Thoracic aorta (tissue), 2 donors: Measurements from ENCODE around the gene IGSF21. TPM values are rescaled to one million over a fixed set of nuclear protein-coding genes. Genes with fewer than 3 reads are reported as not detected.

Experiments
- ATAC-seq: fragments of 150-250 bp; one replicate; pipeline ENCODE4 v1.8.0; 2017; ENCODE audit warnings: low read depth; ENCODE audit not compliant: insufficient number of reproducible peaks, low FRiP score
- DNase-seq: peaks from one replicate; pipeline ENCODE4 v3.0.0-alpha.2; 2020; ENCODE audit warnings: low spot score
- H3K27ac ChIP-seq, 2 donors: fragments of 200-600 bp; sonication (generic); 1 replicate in 1 of 2; 2 replicates in 1 of 2; pipeline ENCODE4 v1.5.1; 2016; ENCODE audit warnings: mild to moderate bottlenecking in 2 of 2, moderate library complexity in 2 of 2
- H3K27me3 ChIP-seq: fragments of 200-600 bp; sonication (generic); replicated peaks from 2 replicates; pipeline ENCODE4 v1.6.0; 2016; ENCODE audit warnings: mild to moderate bottlenecking; ENCODE audit not compliant: insufficient read depth
- H3K36me3 ChIP-seq: fragments of 200-600 bp; sonication (generic); one replicate; pipeline ENCODE4 v1.5.1; 2016
- H3K4me1 ChIP-seq, 2 donors: fragments of 200-600 bp; sonication (generic); 1 replicate in 1 of 2; 2 replicates in 1 of 2; pipeline versions ENCODE4 v1.5.1 to v1.6.0; 2016; ENCODE audit warnings: low read depth in 2 of 2, mild to moderate bottlenecking in 1 of 2; ENCODE audit not compliant: control insufficient read depth in 1 of 2
- H3K4me3 ChIP-seq: fragments of 200-600 bp; sonication (generic); 2 replicates; pipeline ENCODE4 v1.5.1; 2016; ENCODE audit warnings: mild to moderate bottlenecking
- H3K9me3 ChIP-seq: fragments of 200-600 bp; sonication (generic); 2 replicates; pipeline ENCODE4 v1.5.1; 2016
- CTCF ChIP-seq: fragments of 200-600 bp; sonication (generic); IDR thresholded peaks from one replicate; pipeline ENCODE4 v1.5.1; 2019; ENCODE audit warnings: antibody characterized with exemption
- total RNA-seq, 2 donors: library from RNA; depleted of rRNA; stranded (reverse); fragments of >200 nt; gene quantifications; one replicate each; pipeline versions ENCODE4 v1.1.0 to v1.2.3, GENCODE V29; 2016

IGSF21 gene
- total RNA-seq, 2 donors from 2014 or later, result 5.0 to 10.9 TPM

GRCh38 chr1:18077657-18078215 lies 29.9 kb upstream of the IGSF21 start:
- H3K4me1 ChIP-seq, result peaks cover 0 to 18% of the 10 kb centered on the region in 2 donors
- no peak for TF ChIP-seq CTCF
- no peak overlapping the region for H3K4me3 ChIP-seq
- ATAC-seq (no peak), DNase-seq (no peak)
- H3K27me3 ChIP-seq, result no peaks in the 10 kb centered on the region
- no peaks in the 10 kb centered on the region for H3K9me3 ChIP-seq
- H3K27ac ChIP-seq, result no peak overlapping the region
- H3K36me3 ChIP-seq, result no peaks in the 10 kb centered on the region

- no peak for TF ChIP-seq CTCF
- no peaks in the 10 kb centered on the region for H3K36me3 ChIP-seq
- no peaks in the 10 kb centered on the region for H3K9me3 ChIP-seq
- no peak overlapping the region for H3K4me3 ChIP-seq
- no peak overlapping the region for H3K27ac ChIP-seq
- H3K4me1 ChIP-seq, result no peaks in the 10 kb centered on the region
- DNase-seq, result no peak
- H3K27me3 ChIP-seq, result no peaks in the 10 kb centered on the region
- no peak for ATAC-seq
These were observed 27.5 kb upstream of the IGSF21 start for GRCh38 chr1:18079941-18080735.

- DNase-seq, result no peak
- TF ChIP-seq CTCF, result no peak
- Histone ChIP-seq H3K9me3 (no peaks in the 10 kb centered on the region), H3K27me3 (no peaks in the 10 kb centered on the region), H3K36me3 (no peaks in the 10 kb centered on the region), H3K4me3 (no peak overlapping the region), H3K4me1 (no peaks in the 10 kb centered on the region), H3K27ac (no peak overlapping the region)
- no peak for ATAC-seq
These were observed 22.1 kb upstream of the IGSF21 start for GRCh38 chr1:18085387-18086074.

GRCh38 chr1:18088077-18088594 lies 19.5 kb upstream of the IGSF21 start:
- no peaks in the 10 kb centered on the region for H3K27me3 ChIP-seq
- H3K36me3 ChIP-seq, result no peaks in the 10 kb centered on the region
- H3K4me1 ChIP-seq, result peaks cover 3 to 14% of the 10 kb centered on the region in 2 donors
- no peak for TF ChIP-seq CTCF
- DNase-seq (no peak), ATAC-seq (no peak)
- no peak overlapping the region for H3K27ac ChIP-seq
- no peak overlapping the region for H3K4me3 ChIP-seq
- H3K9me3 ChIP-seq, result no peaks in the 10 kb centered on the region

GRCh38 chr1:18089488-18089887 lies 18.1 kb upstream of the IGSF21 start:
- Histone ChIP-seq H3K4me1 (peaks cover 3 to 14% of the 10 kb centered on the region in 2 donors), H3K36me3 (no peaks in the 10 kb centered on the region), H3K4me3 (no peak overlapping the region), H3K27ac (no peak overlapping the region), H3K27me3 (no peaks in the 10 kb centered on the region), H3K9me3 (no peaks in the 10 kb centered on the region)
- DNase-seq, result no peak
- no peak for TF ChIP-seq CTCF
- ATAC-seq, result no peak
